HG03439 (cell line): ENCODE data around the gene NAA35.
"Not testable (repeated sequence)": the region's sequence is repeated elsewhere in the genome, so short reads cannot be mapped to it uniquely, and the experiment has no call there.

Source experiments
- ATAC-seq: cut with Tn5 transposase; IDR thresholded peaks from one replicate; pipeline ENCODE4 v1.9.1; 2021; ENCODE audit warnings: mild to moderate bottlenecking, moderate library complexity; ENCODE audit not compliant: unreplicated experiment

The NAA35 gene

GRCh38 chr9:85943757-85944430, 2.9 kb downstream of the NAA35 start:
- no peak for ATAC-seq

DNA sequence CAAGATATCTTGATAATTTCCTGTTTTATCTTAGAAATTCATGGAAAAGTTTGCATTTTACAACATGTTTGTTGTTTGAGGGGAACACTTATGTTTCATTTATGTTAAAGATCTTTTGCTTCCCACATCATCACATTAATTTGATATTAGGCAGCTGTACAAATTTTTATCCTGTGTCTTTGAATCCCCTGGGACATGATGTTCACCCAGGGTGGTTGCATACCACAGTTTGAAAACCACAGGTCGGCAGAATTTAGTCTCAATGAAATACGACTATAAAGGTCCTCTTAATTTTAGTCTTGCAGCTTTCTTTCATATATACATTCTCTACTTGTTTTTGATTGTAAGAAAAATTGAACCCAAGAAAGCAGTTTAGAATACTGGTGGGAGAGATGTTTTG, 3.7 kb downstream of the NAA35 start:
- ATAC-seq = no peak

DNA sequence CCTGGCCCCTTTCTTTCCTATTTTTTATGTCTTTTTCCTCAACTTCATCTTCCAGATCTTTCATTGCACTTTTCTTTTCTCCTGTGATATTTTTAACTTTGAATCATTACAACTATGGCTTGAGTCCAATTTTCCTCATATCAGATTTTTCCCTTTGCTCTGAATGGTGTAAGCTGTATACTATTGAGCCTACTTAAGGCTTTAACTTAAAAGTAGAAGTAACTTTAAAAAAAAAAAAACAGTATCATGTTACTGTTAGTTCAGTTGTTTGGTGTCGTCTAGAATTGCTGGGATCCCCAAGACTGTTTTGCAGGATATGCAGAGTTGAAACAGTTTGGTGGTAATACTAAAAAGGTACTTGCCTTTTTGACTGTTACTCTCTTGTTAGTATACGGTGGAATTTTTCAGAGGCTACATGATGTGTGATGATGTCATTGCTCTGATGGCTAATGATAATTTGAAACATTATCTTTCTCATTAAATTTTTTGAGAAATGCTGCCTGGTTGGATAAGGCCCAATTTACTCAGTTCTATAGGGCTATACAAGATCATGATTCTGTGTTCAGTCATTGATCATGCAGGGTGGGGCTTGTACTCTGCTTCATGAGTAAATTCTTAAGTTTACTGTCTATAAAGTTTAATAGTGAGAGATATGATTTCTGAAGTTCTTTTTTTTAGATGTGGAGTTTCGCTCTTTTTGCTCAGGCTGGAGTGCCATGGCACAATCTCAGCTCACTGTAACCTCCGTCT, 8.8 kb downstream of the NAA35 start:
- no peak for ATAC-seq

- ATAC-seq = no peak
These were observed 19.0 kb downstream of the NAA35 start for GRCh38 chr9:85959955-85960354.

DNA sequence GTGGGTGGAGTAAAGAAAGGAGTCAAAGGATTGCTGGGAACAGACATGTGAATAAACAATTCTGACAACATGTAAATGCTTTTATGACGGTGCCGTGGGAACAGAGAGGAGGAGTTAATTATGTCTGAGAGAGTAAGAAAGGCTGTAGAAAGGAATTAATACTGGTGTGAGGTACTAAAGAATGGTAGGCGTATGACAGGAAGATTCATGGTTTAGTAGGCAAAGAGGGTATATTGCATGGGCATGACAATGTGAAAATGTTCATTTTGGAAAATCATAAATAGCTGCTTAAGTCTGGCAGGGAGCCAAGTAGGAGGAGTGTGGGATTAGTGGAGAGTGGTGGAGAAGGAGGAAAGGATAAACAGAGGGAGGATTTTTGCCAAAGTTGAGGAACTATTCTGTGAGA, 19.7 kb downstream of the NAA35 start:
- ATAC-seq = no peak

DNA sequence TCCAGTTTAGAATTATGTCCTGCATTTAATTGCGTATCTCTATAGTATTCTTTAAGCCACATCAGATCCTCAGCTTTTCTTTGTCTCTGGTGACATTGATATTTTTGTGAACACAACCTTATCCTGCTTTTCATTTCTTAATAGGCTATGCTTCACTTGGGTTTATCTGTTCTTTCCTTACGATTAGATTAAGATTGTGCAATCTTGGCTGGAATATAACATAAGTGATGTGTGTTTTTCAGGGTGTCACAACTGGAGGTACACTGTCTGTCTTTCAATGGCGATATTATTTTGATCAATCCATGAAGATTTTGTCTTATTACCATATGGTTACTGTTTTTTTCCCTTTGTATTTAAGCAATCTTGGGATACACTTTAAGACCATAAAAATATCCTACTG, 23.6 kb downstream of the NAA35 start:
- no peak for ATAC-seq

- ATAC-seq = no peak
These were observed 24.0 kb downstream of the NAA35 start for GRCh38 chr9:85964949-85965348.

DNA sequence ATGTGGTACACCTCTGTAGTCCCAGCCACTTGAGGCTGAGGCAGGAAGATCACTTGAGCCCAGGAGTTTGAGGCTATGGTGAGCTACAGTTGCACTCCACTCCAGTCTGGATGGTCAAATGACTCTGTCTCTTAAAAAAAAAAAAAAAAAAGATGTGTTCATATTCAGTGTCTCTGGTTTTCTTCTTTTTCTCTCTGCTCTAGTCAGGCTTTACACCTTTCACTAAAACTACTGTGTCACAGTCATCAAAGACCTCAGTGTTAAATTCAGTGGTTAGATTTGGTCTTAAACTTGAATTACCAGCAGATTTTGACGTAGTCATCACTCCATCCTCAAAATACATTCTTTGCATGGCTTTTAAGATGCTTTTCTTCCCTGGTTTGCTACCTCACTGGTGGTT, 28.8 kb downstream of the NAA35 start:
- ATAC-seq = no peak

GRCh38 chr9:85971731-85972130, 30.8 kb downstream of the NAA35 start:
- ATAC-seq = no peak

DNA sequence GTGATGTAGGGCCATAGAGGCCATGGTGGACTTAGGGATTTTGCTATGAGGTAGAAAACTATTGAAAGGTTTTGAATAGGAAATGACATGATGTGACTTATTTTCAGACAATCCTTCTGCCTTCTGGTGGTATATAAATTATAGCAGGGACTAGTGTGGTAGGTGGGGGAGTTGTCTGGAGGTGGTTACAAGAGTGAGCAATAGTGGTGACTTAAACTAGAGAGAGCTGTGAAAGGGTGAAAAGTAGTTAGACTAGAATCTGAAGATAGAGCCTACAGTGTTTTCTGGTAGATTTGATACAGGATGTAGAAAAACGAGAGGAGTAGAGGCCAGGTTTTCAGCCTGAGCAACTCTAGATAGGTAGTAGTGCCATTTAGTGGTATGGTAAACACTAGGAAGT, 32.3 kb downstream of the NAA35 start:
- ATAC-seq = no peak

DNA sequence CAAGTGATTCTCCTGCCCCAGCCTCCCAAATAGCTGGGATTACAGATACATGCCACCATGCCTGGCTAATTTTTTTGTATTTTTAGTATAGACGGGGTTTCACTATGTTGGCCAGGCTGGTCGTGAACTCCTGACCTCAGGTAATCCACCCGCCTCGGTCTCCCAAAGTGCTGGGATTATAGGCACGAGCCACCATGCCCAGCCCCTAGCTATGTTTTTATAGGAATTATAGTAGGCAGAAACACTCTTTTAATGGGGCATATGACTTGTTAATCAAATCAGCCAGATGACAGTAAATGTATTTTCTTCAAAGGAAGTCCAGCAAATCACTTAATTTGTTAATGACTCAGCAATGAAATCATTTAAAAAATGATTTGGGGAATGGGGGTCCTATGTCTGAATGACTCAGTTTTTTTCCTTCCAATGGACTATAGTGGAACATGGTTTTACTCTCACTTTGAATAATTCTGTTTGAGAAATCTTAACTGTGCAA, 33.2 kb downstream of the NAA35 start:
- not testable (repeated sequence) for ATAC-seq

- no peak for ATAC-seq
These were observed 37.5 kb downstream of the NAA35 start for GRCh38 chr9:85978496-85978895.

DNA sequence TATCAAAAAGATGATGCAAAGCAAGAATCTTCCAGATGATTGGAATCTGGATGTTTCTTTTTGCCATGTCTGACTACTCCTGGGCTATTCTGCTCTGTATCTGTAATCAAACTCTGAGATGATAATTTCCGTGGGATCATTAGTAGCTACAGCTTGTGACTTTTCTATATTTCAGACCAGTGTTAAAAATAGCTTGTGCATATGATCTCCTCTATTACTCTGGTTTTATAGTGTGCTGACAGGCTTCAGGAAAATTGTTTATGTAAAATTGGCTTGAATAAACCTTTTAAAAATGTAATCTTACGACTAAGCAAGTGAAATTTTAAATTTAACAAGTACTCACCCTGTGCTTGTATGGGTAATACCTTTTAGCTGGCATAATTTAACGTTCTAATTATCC, 40.4 kb downstream of the NAA35 start:
- ATAC-seq = no peak

DNA sequence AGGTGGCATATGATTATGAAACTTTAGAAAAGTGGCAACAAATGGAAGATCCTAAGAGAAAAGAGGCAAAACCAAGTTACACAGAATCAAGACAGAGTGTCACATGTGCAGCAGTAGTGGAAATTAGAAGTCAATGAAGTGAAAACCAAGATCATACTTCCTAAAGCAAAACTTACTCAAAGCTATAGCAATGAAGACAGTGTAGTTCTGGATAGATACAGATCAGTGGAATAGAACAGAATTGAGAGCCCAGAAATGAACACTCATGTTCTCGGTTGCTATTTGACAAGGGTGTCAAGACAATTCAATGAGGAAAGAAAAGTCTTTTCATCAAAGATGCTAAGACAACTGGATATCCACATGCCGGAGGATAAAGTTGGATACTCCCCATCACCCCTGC, 43.5 kb downstream of the NAA35 start:
- no peak for ATAC-seq

GRCh38 chr9:85987236-85987635, 46.3 kb downstream of the NAA35 start:
- no peak for ATAC-seq

GRCh38 chr9:85994191-85994590, 53.2 kb downstream of the NAA35 start:
- no peak for ATAC-seq

DNA sequence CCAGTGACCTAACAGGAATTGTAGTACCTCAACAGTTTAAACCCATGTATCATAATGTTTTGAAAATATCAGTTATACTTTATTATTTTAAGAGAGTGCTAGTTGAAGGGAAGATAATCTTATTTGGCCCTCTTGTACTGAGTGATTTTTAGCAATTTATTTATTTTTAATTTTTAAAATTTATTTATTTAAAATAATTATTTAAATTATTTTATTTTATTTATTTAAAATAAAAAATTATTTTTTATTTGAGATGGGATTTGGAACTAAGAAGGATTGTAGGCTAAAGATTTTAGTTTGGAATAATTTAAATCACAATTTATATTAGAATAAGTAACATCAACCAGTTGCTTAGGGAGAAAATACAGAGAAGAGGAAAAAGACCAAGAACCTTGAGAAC, 54.2 kb downstream of the NAA35 start:
- no peak for ATAC-seq

- ATAC-seq = no peak
These were observed 54.7 kb downstream of the NAA35 start for GRCh38 chr9:85995599-85995998.

DNA sequence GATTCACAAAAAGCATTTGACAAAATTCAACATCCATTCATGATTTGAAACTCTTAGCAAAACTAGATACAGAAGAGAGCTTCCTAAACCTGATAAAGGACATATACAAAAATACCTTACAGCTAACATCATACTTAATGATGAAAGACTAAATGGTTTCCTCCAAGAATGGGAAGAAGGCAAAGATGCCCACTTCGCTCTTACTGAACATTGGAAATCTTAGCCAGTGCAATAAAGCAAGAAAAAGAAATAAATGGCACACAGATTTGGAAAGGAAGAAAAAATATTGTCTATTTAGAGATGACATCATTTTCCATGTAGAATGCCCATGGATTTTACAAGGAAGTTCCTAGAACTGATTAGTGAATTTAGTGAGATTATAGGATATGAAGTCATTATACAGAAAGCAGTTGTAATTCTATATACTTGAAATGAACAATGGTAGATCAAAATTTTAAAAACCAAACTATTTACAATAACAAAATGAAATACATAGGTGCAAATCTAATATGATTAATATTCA, 64.4 kb downstream of the NAA35 start:
- no peak for ATAC-seq

DNA sequence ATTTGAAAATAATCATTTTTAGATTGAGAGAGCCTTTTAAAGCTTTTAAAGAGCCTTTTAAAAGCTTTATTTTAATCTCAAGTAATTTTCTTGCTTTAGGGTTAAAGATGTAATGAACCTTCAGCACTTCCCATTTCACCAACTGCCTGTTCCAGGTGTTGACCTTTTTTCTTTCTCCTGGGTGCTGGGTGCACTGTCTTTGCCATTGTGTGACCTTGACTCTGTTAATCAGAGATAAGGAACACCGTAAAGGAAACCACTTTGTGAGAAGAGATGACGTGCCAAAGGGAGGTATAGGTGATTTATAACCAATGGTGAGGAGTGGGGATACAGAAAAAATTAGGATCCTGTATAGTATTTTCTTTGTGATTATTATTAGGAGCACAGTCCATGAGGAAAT, 68.2 kb downstream of the NAA35 start:
- no peak for ATAC-seq

- no peak for ATAC-seq
These were observed 79.8 kb downstream of the NAA35 start for GRCh38 chr9:86020731-86021130.

- no peak for ATAC-seq
These were observed 80.2 kb downstream of the NAA35 start for GRCh38 chr9:86021166-86021565.
